Mesenchymal stem cell (in vitro differentiated cells and primary cell): Measurements from ENCODE around the gene CPLX1.
A peak's percentile ranks its signal among the peaks of the same experiment; 100 is the strongest.

ENCODE experiments used
- DNase-seq: peaks from one replicate; pipeline ENCODE4 v3.0.0-alpha.2; 2013
- H2AFZ ChIP-seq: one replicate; pipeline ENCODE4 v1.6.1; 2013; ENCODE audit warnings: low read depth, mild to moderate bottlenecking, control low read depth, inconsistent platforms, low read length, moderate library complexity
- H2AK5ac ChIP-seq: 2 replicates; pipeline ENCODE4 v1.6.1; 2013; ENCODE audit warnings: low read length, moderate library complexity, mild to moderate bottlenecking, inconsistent platforms; ENCODE audit not compliant: severe bottlenecking
- H2BK120ac ChIP-seq: one replicate; pipeline ENCODE4 v1.6.1; 2013; ENCODE audit warnings: low read depth, mild to moderate bottlenecking, inconsistent platforms, low read length, moderate library complexity
- H2BK12ac ChIP-seq, 2 experiments: one replicate each; pipeline ENCODE4 v1.6.1; 2013; ENCODE audit warnings: inconsistent platforms in 2 of 2, low read length in 2 of 2, mild to moderate bottlenecking in 2 of 2, moderate library complexity in 2 of 2, control low read depth in 1 of 2
- H2BK15ac ChIP-seq: one replicate; pipeline ENCODE4 v1.6.1; 2013; ENCODE audit warnings: mild to moderate bottlenecking, low read depth, inconsistent platforms; ENCODE audit not compliant: poor library complexity, severe bottlenecking
- H2BK5ac ChIP-seq: 2 replicates; pipeline ENCODE4 v1.6.1; 2013; ENCODE audit warnings: low read depth, mild to moderate bottlenecking, low read length, control low read depth, inconsistent platforms; ENCODE audit not compliant: poor library complexity, severe bottlenecking
- H3K14ac ChIP-seq, 2 experiments: one replicate each; pipeline ENCODE4 v1.6.1; 2013; ENCODE audit warnings: inconsistent platforms in 2 of 2, low read length in 2 of 2, control low read depth in 1 of 2, mild to moderate bottlenecking in 1 of 2, moderate library complexity in 1 of 2
- H3K18ac ChIP-seq, 2 experiments: one replicate each; pipeline ENCODE4 v1.6.1; 2013; ENCODE audit warnings: inconsistent platforms in 2 of 2, low read length in 2 of 2, control low read depth in 1 of 2, low read depth in 1 of 2, mild to moderate bottlenecking in 1 of 2
- H3K23ac ChIP-seq, 2 experiments: one replicate each; pipeline ENCODE4 v1.6.1; 2013; ENCODE audit warnings: inconsistent platforms in 2 of 2, low read length in 2 of 2, mild to moderate bottlenecking in 2 of 2, moderate library complexity in 2 of 2, control low read depth in 1 of 2
- H3K27ac ChIP-seq: 2 replicates; pipeline ENCODE4 v1.5.1; 2013; ENCODE audit warnings: mild to moderate bottlenecking, moderate library complexity, low read length, control low read depth, inconsistent platforms; ENCODE audit not compliant: poor library complexity, severe bottlenecking
- H3K27me3 ChIP-seq, 2 experiments: 2 replicates each; pipeline versions ENCODE4 v1.6.1 to v1.7.0; 2013; ENCODE audit warnings: low read length in 2 of 2, mild to moderate bottlenecking in 2 of 2, moderate library complexity in 2 of 2, control low read depth in 1 of 2, inconsistent platforms in 1 of 2; ENCODE audit not compliant: control insufficient read depth in 1 of 2, insufficient read depth in 1 of 2
- H3K36me3 ChIP-seq, 2 experiments: 2 replicates each; pipeline versions ENCODE4 v1.6.1 to v1.7.0; 2013; ENCODE audit warnings: low read length in 2 of 2, control low read depth in 1 of 2, inconsistent platforms in 1 of 2, low read depth in 1 of 2, mild to moderate bottlenecking in 1 of 2; ENCODE audit not compliant: insufficient read depth in 2 of 2, control insufficient read depth in 1 of 2
- H3K4ac ChIP-seq, 2 experiments: one replicate each; pipeline ENCODE4 v1.6.1; 2013; ENCODE audit warnings: inconsistent platforms in 2 of 2, low read length in 2 of 2, mild to moderate bottlenecking in 2 of 2, moderate library complexity in 2 of 2, control low read depth in 1 of 2, low read depth in 1 of 2
- H3K4me1 ChIP-seq: 2 replicates; pipeline ENCODE4 v1.6.1; 2013; ENCODE audit warnings: low read depth, low read length, control low read depth; ENCODE audit not compliant: control insufficient read depth, insufficient read depth
- H3K4me2 ChIP-seq: 2 replicates; pipeline ENCODE4 v1.6.1; 2013; ENCODE audit warnings: low read length, mild to moderate bottlenecking, inconsistent platforms; ENCODE audit not compliant: poor library complexity, severe bottlenecking
- H3K4me3 ChIP-seq, 2 experiments: 2 replicates each; pipeline versions ENCODE4 v1.5.1 to v1.7.0; 2013; ENCODE audit warnings: low read length in 2 of 2, mild to moderate bottlenecking in 2 of 2, control low read depth in 1 of 2, low read depth in 1 of 2; ENCODE audit not compliant: insufficient read depth in 1 of 2
- H3K79me1 ChIP-seq: replicated peaks from 2 replicates; pipeline ENCODE4 v1.6.1; 2013; ENCODE audit warnings: mild to moderate bottlenecking, control low read depth, low read length, inconsistent platforms; ENCODE audit not compliant: poor library complexity, severe bottlenecking
- H3K9ac ChIP-seq: 2 replicates; pipeline ENCODE4 v1.7.0; 2013; ENCODE audit warnings: mild to moderate bottlenecking, low read length, moderate library complexity
- H3K9me3 ChIP-seq: 2 replicates; pipeline ENCODE4 v1.7.0; 2013; ENCODE audit warnings: mild to moderate bottlenecking, low read length; ENCODE audit not compliant: control insufficient read depth
- H4K8ac ChIP-seq: one replicate; pipeline ENCODE4 v1.6.1; 2013; ENCODE audit warnings: inconsistent platforms, mild to moderate bottlenecking, low read length, moderate library complexity
- H4K91ac ChIP-seq: one replicate; pipeline ENCODE4 v1.6.1; 2013; ENCODE audit warnings: mild to moderate bottlenecking, low read length, inconsistent platforms
- WGBS: methylation state at CpG from one replicate; pipeline ENCODE4 v1.1.7; 2013; ENCODE audit warnings: mixed read lengths; 5-methylcytosine and 5-hydroxymethylcytosine counted together

The CPLX1 gene

DNA sequence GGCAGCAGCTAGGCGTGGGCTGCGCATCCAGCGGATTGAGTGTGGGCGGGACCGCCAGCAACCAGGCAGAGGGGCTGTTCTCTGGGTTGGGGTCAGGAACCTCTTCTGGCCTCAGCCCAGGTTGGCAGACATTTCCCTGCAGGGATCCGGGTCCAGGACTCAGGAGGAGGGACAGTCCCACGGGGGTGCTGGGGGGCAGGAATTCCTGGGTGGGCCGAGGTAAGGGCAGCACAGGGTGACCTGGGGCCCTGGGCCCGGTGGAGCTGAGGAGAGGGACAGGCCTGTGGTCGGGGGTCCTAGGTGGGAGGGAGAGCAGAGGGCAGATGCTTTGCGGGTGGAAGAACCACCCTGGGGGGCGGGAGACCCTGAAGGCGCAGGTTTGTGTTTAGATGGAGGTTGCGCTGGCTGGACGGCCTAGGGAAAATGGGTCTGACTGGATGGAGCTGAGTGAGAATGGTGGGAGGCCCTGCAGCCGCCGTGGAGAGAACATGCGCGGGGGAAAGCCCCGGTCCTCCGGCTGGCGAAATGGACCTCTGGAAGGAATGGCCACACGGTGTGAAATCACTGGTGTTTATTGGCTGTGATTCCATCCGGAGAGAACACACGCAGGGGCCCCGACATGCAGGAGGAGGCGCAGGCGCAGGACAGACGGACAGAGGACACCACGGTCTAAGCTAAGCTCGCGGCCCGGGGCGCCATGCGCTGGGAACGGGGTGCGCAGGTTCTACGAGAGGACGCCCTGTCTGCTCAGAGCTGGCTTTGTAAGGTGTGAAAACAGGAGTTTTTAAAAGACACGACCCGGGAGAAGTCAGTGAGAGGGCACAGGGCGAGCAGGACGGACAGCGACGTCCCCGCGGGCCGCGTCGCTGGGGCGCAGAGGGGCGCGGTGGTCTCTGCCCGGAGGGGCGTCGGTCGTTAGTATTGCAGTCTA, 41.3 kb downstream of the CPLX1 start:
- no peak overlapping the region for H2BK15ac ChIP-seq
- no peak overlapping the region for H3K14ac ChIP-seq
- H3K4me3 ChIP-seq, result no peak overlapping the region
- no peak overlapping the region for H3K4ac ChIP-seq
- no peak for DNase-seq
- H3K4me1 ChIP-seq, result peaks cover 29% of the 10 kb centered on the region
- no peak overlapping the region for H3K9ac ChIP-seq
- no peaks in the 10 kb centered on the region for H3K9me3 ChIP-seq
- H2BK12ac ChIP-seq, result no peak overlapping the region
- peaks cover 36 to 43% of the 10 kb centered on the region in 2 experiments for H3K27me3 ChIP-seq
- H2BK120ac ChIP-seq, result no peak overlapping the region
- H3K27ac ChIP-seq, result no peak overlapping the region
- no peak overlapping the region for H3K18ac ChIP-seq
- peaks cover 1 to 7% of the 10 kb centered on the region in 2 experiments for H3K36me3 ChIP-seq
- no peaks in the 10 kb centered on the region for H3K79me1 ChIP-seq
- H3K23ac ChIP-seq, result no peak overlapping the region
- WGBS, result 74% methylated on average over 53 of the region's 57 CpGs
- H4K91ac ChIP-seq, result no peak overlapping the region
- no peak overlapping the region for H2BK5ac ChIP-seq
- no peak overlapping the region for H4K8ac ChIP-seq
- H2AFZ ChIP-seq, result no peak overlapping the region
- H2AK5ac ChIP-seq, result no peak overlapping the region
- H3K4me2 ChIP-seq, result no peak overlapping the region

DNA sequence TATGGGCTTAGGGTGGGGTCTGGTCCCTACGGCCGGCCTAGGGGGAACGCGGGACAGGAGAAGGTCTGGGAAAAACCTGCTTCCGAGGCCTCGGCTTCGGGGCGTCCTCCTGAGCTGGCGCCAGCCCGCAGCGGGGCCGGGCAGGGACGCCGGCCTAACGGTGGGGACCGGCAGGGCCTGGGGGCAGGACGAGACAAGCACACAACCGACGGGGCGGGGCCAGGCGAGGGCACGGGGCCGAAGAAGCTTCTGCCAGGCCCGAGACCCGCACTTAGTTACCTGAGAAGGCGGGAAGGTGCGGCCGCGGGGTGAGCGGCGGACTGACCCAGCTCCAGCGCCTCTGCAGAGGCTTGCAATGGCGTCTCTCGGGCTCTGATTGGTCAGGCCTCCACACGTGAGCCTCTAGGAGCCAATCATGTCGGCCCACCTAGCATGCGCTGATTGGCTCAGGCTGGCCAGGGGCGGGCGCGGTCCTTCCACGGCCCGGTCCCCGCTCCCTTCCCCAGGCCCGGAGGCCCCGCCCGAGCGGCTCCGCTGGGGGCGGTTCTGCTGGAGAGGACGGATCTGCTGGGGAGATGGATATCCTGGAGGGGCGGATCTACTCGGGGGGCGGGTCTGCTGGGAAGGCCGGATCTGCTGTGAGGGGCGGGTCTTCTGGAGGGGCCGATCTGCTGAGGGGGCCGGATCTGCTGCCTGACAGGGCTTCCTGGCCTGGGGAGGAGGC, 44.3 kb downstream of the CPLX1 start:
- peak overlapping the region; percentile 89 to 94 for H3K4me3 ChIP-seq
- H3K4me2 ChIP-seq, result peak overlapping the region; percentile 96
- peak overlapping the region; percentile 95 to 99 for H3K4ac ChIP-seq
- peak overlapping the region; percentile 67 for H2AK5ac ChIP-seq
- H4K8ac ChIP-seq, result peak overlapping the region; percentile 98
- H3K18ac ChIP-seq, result peak overlapping the region; percentile 71 to 96
- H2BK15ac ChIP-seq, result peak overlapping the region; percentile 97
- no peaks in the 10 kb centered on the region for H3K9me3 ChIP-seq
- H3K14ac ChIP-seq, result peak overlapping the region; percentile 81 to 87
- peak overlapping the region; percentile 68 for H2BK5ac ChIP-seq
- peak overlapping the region; percentile 64 for H2BK120ac ChIP-seq
- H3K4me1 ChIP-seq, result peaks cover 39% of the 10 kb centered on the region
- H3K23ac ChIP-seq, result peak overlapping the region in 1 of 2 experiments; percentile 99
- WGBS, result 1% methylated on average over 57 of the region's 57 CpGs
- DNase-seq, result peak; percentile 99
- peaks cover 23 to 37% of the 10 kb centered on the region in 2 experiments for H3K36me3 ChIP-seq
- H4K91ac ChIP-seq, result peak overlapping the region; percentile 97
- peak overlapping the region; percentile 96 for H3K9ac ChIP-seq
- peak overlapping the region; percentile 59 for H3K27ac ChIP-seq
- H3K79me1 ChIP-seq, result peaks cover 2% of the 10 kb centered on the region
- H3K27me3 ChIP-seq, result peaks cover 11 to 18% of the 10 kb centered on the region in 2 experiments
- H2AFZ ChIP-seq, result peak overlapping the region; percentile 72
- H2BK12ac ChIP-seq, result peak overlapping the region in 1 of 2 experiments; percentile 38

DNA sequence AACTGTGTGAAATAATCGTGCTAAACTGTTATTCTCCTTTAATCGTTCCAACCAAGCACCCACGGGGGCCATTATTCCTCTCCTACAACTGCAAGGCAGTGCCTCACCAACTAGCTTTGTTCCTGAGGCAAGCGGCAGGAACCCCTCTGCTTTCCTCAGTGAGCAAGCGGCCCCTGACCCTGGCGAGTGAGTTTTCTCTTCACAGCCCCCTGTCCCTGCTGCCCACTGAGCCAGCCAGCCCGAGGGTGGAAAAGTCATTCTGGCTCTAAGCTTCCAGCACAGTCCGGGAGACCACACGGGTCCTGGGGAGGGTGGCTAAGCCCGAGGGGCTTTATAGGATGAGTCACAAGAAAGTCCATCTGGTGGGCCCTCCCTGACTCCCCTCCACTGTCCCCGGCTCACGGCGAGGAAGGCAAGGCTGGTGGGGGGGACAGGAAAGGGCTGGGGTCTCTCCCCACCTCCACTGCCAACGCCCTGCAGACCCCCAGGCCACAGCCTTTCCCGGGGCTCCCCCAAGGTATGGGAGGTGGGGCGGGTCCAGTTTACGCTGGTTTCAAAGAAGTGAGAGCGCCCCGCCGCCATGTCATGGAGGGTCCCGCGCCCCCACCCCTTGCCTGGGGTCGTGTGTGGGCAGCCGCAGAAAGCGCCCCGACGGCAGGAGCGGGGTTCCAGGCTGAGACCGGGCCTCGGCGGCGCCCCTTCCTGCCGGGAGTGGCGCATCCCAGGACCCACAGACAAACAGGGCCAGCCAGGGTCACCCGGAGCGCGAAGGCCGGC, 45.0 kb downstream of the CPLX1 start:
- Histone ChIP-seq H3K36me3 (peaks cover 23 to 42% of the 10 kb centered on the region in 2 experiments), H3K79me1 (peaks cover 2% of the 10 kb centered on the region), H3K9me3 (no peaks in the 10 kb centered on the region), H2BK15ac (peak overlapping the region; percentile 86), H3K9ac (peak overlapping the region; percentile 96), H3K4me2 (peak overlapping the region; percentile 96), H3K27ac (peak overlapping the region; percentile 59), H3K14ac (peak overlapping the region; percentile 81 to 89), H3K4me3 (peak overlapping the region; percentile 89 to 94), H4K8ac (peak overlapping the region; percentile 98), H3K4ac (peak overlapping the region; percentile 95 to 99), H2AK5ac (peak overlapping the region; percentile 86), H3K27me3 (peaks cover 10 to 16% of the 10 kb centered on the region in 2 experiments), H2BK12ac (peak overlapping the region in 1 of 2 experiments; percentile 21), H2BK5ac (no peak overlapping the region), H3K18ac (peak overlapping the region; percentile 71 to 96), H2AFZ (peak overlapping the region; percentile 54), H3K23ac (peak overlapping the region; percentile 43 to 99), H4K91ac (peak overlapping the region; percentile 97), H2BK120ac (peak overlapping the region; percentile 64), H3K4me1 (peaks cover 33% of the 10 kb centered on the region)
- peak; percentile 48 for DNase-seq
- WGBS, result 8% methylated on average over 32 of the region's 38 CpGs
